Keratinocyte (primary cell): Measurements from ENCODE around the gene CAMKMT. TPM values are rescaled to one million over a fixed set of nuclear protein-coding genes. Genes with fewer than 3 reads are reported as not detected.
A peak's percentile ranks its signal among the peaks of the same experiment; 100 is the strongest.

Experiments used
- DNase-seq: peaks from one replicate; pipeline ENCODE4 v3.0.0-alpha.2; 2011; ENCODE audit warnings: low read depth, missing footprints, low spot score
- FAIRE-seq: peaks from 2 replicates; lab custom pipeline; 2011; peaks lifted over from hg19 to GRCh38; lab: Jason Lieb, UNC
- H2AFZ ChIP-seq: 2 replicates; pipeline ENCODE4 v1.6.0; 2012; ENCODE audit warnings: low read length, control low read depth, inconsistent platforms; ENCODE audit not compliant: control insufficient read depth
- H3K27ac ChIP-seq: 2 replicates; pipeline ENCODE4 v1.5.1; 2011; ENCODE audit warnings: low read length; ENCODE audit not compliant: control insufficient read depth, insufficient read depth
- H3K27me3 ChIP-seq: 3 replicates; pipeline ENCODE4 v1.6.0; 2011; ENCODE audit warnings: low read length; ENCODE audit not compliant: control insufficient read depth, insufficient read depth; ENCODE audit errors: extremely low read depth
- H3K36me3 ChIP-seq, 2 experiments: 2 replicates in 1 of 2; 3 replicates in 1 of 2; pipeline ENCODE4 v1.5.1; 2011; ENCODE audit warnings: low read length in 2 of 2, mild to moderate bottlenecking in 1 of 2; ENCODE audit not compliant: control insufficient read depth in 2 of 2, insufficient read depth in 2 of 2; ENCODE audit errors: extremely low read depth in 1 of 2
- H3K4me1 ChIP-seq: 3 replicates; pipeline ENCODE4 v1.5.1; 2011; ENCODE audit warnings: low read length; ENCODE audit not compliant: control insufficient read depth, insufficient read depth; ENCODE audit errors: extremely low read depth
- H3K4me2 ChIP-seq: 3 replicates; pipeline ENCODE4 v1.6.0; 2011; ENCODE audit warnings: low read depth, low read length; ENCODE audit not compliant: control insufficient read depth, insufficient read depth; ENCODE audit errors: extremely low read depth
- H3K4me3 ChIP-seq, 3 experiments: fragments of 200-600 bp in 1 of 3; sonication (generic) in 1 of 3; 2 replicates in 2 of 3; 3 replicates in 1 of 3; pipeline ENCODE4 v1.5.1; 2011 to 2016; ENCODE audit warnings: low read length in 3 of 3, mild to moderate bottlenecking in 3 of 3, control low read depth in 2 of 3, inconsistent platforms in 1 of 3, low read depth in 1 of 3, mixed read lengths in 1 of 3, mixed run types in 1 of 3, moderate library complexity in 1 of 3; ENCODE audit not compliant: control insufficient read depth in 2 of 3, insufficient read depth in 2 of 3; ENCODE audit errors: extremely low read depth in 1 of 3
- H3K79me2 ChIP-seq: 2 replicates; pipeline ENCODE4 v1.6.0; 2012; ENCODE audit warnings: low read length; ENCODE audit not compliant: control insufficient read depth, insufficient read depth
- H3K9ac ChIP-seq: 3 replicates; pipeline ENCODE4 v1.6.0; 2011; ENCODE audit warnings: low read length; ENCODE audit not compliant: control insufficient read depth, insufficient read depth; ENCODE audit errors: extremely low read depth
- H3K9me1 ChIP-seq: 3 replicates; pipeline ENCODE4 v1.6.0; 2011; ENCODE audit warnings: low read length; ENCODE audit not compliant: control insufficient read depth, insufficient read depth; ENCODE audit errors: extremely low read depth
- H3K9me3 ChIP-seq: 2 replicates; pipeline ENCODE4 v1.5.1; 2012; ENCODE audit warnings: low read depth, low read length; ENCODE audit not compliant: control insufficient read depth
- H4K20me1 ChIP-seq: 3 replicates; pipeline ENCODE4 v1.6.0; 2011; ENCODE audit warnings: low read length; ENCODE audit not compliant: control insufficient read depth, insufficient read depth; ENCODE audit errors: extremely low read depth
- EZH2 ChIP-seq: IDR thresholded peaks from one replicate; pipeline ENCODE4 v1.6.1; 2012; ENCODE audit warnings: inconsistent platforms, mild to moderate bottlenecking, low read length, moderate library complexity
- dilution Hi-C: fragments of 300-500 bp; cut with MboI; formaldehyde crosslinking; loops from one replicate; pipeline ENCODE4 v1.7.0; 2020; ENCODE audit warnings: low sequenced_read_pairs; ENCODE audit not compliant: extremely low pct_ligation_motif_present
- polyA plus RNA-seq, 5 experiments: library from polyadenylated mRNA; depleted of rRNA in 3 of 5; stranded (reverse) in 3 of 5; stranded (forward) in 1 of 5; unstranded in 1 of 5; fragments of >200 nt; gene quantifications; 1 replicate in 1 of 5; 2 replicates in 3 of 5; 3 replicates in 1 of 5; pipeline versions ENCODE4 v1.2.1 to v1.2.3, GENCODE V29; 2011 to 2012; ENCODE audit warnings: missing spikeins in 2 of 5, low read depth in 1 of 5, low replicate concordance in 1 of 5
- TF ChIP-seq, protein P1 (sequence below), 3 experiments: IDR thresholded peaks in 1 of 3; conservative IDR thresholded peaks in 1 of 3; optimal IDR thresholded peaks in 1 of 3; 2 replicates in 2 of 3; 3 replicates in 1 of 3; pipeline versions ENCODE3 to v1.5.1; 2011; ENCODE audit warnings: low read length in 3 of 3, mild to moderate bottlenecking in 3 of 3, moderate library complexity in 2 of 3, control low read depth in 1 of 3, inconsistent platforms in 1 of 3; ENCODE audit not compliant: insufficient read depth in 2 of 3; ENCODE audit errors: extremely low read depth in 1 of 3

Gene CAMKMT
- polyA plus RNA-seq, 1 donor (not counting 4 experiments of a cell fraction or from before 2014, with no cell fraction given) = 9.9 TPM

DNA sequence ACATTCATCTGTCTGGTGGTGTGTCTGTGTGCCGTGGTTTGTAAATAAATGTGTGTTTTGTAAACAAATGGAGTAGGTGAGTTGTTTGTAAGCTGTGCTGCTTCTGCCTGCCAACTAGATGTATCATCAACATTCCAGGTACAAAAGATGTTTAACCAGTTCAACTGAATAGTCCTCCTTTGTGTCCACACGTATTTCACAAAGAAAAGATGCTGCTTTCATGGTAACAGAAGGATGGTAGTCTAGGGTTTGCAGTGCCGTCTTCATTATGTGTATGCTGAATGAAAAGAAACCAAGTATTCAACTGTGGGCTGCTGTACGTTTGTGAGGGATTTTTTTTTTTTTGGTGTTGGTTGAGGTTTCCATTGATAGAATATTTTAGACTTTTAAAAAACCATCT, 72.1 kb downstream of the CAMKMT start:
- DNase-seq = no peak
- H3K4me2 ChIP-seq = no peak overlapping the region

DNA sequence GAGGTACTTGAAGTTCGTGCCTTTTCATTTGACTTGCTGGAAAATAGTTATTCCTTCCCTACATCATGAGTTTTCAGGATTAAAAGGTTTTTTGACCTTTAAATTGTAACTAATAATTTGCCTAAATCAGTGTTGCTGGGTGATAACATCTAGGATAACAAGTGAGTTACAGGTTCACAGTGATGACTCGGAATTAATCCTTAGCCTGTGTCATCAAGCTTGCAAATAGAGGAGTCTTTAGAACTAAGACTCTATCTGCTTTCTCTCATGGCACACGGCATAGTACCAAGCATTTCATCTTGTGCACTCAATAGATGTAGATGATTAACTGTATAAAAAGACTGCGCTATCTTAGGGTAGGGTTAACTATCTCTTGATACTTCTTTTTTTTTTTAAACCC, 79.5 kb downstream of the CAMKMT start:
- no peaks in the 10 kb centered on the region for H3K9me3 ChIP-seq
- no peak for FAIRE-seq
- H3K4me1 ChIP-seq = no peaks in the 10 kb centered on the region
- no peak overlapping the region for H3K9ac ChIP-seq
- no peak overlapping the region for H3K4me3 ChIP-seq
- DNase-seq = no peak
- no peak overlapping the region for H2AFZ ChIP-seq
- H3K79me2 ChIP-seq = no peaks in the 10 kb centered on the region
- no peaks in the 10 kb centered on the region for H3K27me3 ChIP-seq
- H4K20me1 ChIP-seq = no peaks in the 10 kb centered on the region
- H3K4me2 ChIP-seq = no peak overlapping the region
- H3K9me1 ChIP-seq = no peaks in the 10 kb centered on the region
- H3K36me3 ChIP-seq = no peaks in the 10 kb centered on the region
- dilution Hi-C loops = no loop called here
- no peak overlapping the region for H3K27ac ChIP-seq
- no peak for TF ChIP-seq EZH2
- TF ChIP-seq, protein P1, sequence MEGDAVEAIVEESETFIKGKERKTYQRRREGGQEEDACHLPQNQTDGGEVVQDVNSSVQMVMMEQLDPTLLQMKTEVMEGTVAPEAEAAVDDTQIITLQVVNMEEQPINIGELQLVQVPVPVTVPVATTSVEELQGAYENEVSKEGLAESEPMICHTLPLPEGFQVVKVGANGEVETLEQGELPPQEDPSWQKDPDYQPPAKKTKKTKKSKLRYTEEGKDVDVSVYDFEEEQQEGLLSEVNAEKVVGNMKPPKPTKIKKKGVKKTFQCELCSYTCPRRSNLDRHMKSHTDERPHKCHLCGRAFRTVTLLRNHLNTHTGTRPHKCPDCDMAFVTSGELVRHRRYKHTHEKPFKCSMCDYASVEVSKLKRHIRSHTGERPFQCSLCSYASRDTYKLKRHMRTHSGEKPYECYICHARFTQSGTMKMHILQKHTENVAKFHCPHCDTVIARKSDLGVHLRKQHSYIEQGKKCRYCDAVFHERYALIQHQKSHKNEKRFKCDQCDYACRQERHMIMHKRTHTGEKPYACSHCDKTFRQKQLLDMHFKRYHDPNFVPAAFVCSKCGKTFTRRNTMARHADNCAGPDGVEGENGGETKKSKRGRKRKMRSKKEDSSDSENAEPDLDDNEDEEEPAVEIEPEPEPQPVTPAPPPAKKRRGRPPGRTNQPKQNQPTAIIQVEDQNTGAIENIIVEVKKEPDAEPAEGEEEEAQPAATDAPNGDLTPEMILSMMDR (optimal IDR thresholded peaks at IDR 0.05 in 1 of 3, IDR thresholded peaks at IDR 0.05 in 1 of 3, conservative IDR thresholded peaks at IDR 0.05 in 1 of 3; ENCODE audit: extremely low read depth in 1 of 3, insufficient read depth in 2 of 3, low read length in 3 of 3) = no peak

More for the DNA sequence above, 72.1 kb downstream of the CAMKMT start:
- Histone ChIP-seq H3K27ac (no peak overlapping the region), H3K9me1 (no peaks in the 10 kb centered on the region), H3K9ac (no peak overlapping the region), H3K27me3 (no peaks in the 10 kb centered on the region), H4K20me1 (no peaks in the 10 kb centered on the region), H3K4me1 (no peaks in the 10 kb centered on the region), H3K79me2 (no peaks in the 10 kb centered on the region), H3K4me3 (no peak overlapping the region), H2AFZ (no peak overlapping the region), H3K36me3 (no peaks in the 10 kb centered on the region), H3K9me3 (no peaks in the 10 kb centered on the region)
- TF ChIP-seq, protein P1 (optimal IDR thresholded peaks at IDR 0.05 in 1 of 3, IDR thresholded peaks at IDR 0.05 in 1 of 3, conservative IDR thresholded peaks at IDR 0.05 in 1 of 3; ENCODE audit: extremely low read depth in 1 of 3, insufficient read depth in 2 of 3, low read length in 3 of 3) = no peak
- TF ChIP-seq EZH2 = no peak
- dilution Hi-C loops = no loop called here
- peak; percentile 72 for FAIRE-seq
